Measurements from ENCODE around the gene PAMR1.
"Not testable (repeated sequence)": the region's sequence is repeated elsewhere in the genome, so short reads cannot be mapped to it uniquely, and the experiment has no call there.

GRCh38 chr11:35547995-35548394, 22.6 kb upstream of the PAMR1 start:
- TF ChIP-seq, protein P1, sequence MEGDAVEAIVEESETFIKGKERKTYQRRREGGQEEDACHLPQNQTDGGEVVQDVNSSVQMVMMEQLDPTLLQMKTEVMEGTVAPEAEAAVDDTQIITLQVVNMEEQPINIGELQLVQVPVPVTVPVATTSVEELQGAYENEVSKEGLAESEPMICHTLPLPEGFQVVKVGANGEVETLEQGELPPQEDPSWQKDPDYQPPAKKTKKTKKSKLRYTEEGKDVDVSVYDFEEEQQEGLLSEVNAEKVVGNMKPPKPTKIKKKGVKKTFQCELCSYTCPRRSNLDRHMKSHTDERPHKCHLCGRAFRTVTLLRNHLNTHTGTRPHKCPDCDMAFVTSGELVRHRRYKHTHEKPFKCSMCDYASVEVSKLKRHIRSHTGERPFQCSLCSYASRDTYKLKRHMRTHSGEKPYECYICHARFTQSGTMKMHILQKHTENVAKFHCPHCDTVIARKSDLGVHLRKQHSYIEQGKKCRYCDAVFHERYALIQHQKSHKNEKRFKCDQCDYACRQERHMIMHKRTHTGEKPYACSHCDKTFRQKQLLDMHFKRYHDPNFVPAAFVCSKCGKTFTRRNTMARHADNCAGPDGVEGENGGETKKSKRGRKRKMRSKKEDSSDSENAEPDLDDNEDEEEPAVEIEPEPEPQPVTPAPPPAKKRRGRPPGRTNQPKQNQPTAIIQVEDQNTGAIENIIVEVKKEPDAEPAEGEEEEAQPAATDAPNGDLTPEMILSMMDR (IDR thresholded peaks at IDR 0.05), result not testable (repeated sequence)
- TF ChIP-seq EP300, POLR2AphosphoS5, POLR2A (IDR thresholded peaks at IDR 0.05): not testable (repeated sequence)
